Smooth muscle cell (in vitro differentiated cells): ENCODE results near the gene MAD2L2. TPM values are rescaled to one million over a fixed set of nuclear protein-coding genes. Genes with fewer than 3 reads are reported as not detected.
A peak's percentile ranks its signal among the peaks of the same experiment; 100 is the strongest.

Source experiments
- DNase-seq: peaks from one replicate; lab custom pipeline; 2025; ENCODE audit not compliant: unreplicated experiment; lab: John Stamatoyannopoulos, UW
- H2AFZ ChIP-seq: fragments of 200-600 bp; sonication (generic); 2 replicates; pipeline ENCODE4 v1.6.0; 2016; ENCODE audit warnings: antibody characterized with exemption, low read depth, mild to moderate bottlenecking
- H3F3A ChIP-seq: fragments of 200-600 bp; sonication (generic); 2 replicates; pipeline ENCODE4 v1.6.0; 2017; ENCODE audit warnings: antibody characterized with exemption, low read depth
- H3K27ac ChIP-seq: fragments of 200-600 bp; sonication (generic); 2 replicates; pipeline ENCODE4 v1.5.1; 2016; ENCODE audit warnings: low read depth, mild to moderate bottlenecking
- H3K27me3 ChIP-seq: fragments of 200-600 bp; sonication (generic); 2 replicates; pipeline ENCODE4 v1.6.1; 2016; ENCODE audit warnings: low read depth, mild to moderate bottlenecking
- H3K36me3 ChIP-seq: fragments of 200-600 bp; sonication (generic); 2 replicates; pipeline ENCODE4 v1.5.1; 2016; ENCODE audit warnings: low read depth
- H3K4me1 ChIP-seq: fragments of 200-600 bp; sonication (generic); 2 replicates; pipeline ENCODE4 v1.5.1; 2016; ENCODE audit warnings: low read depth
- H3K4me2 ChIP-seq: fragments of 200-600 bp; sonication (generic); 2 replicates; pipeline ENCODE4 v1.6.0; 2016; ENCODE audit warnings: mild to moderate bottlenecking
- H3K4me3 ChIP-seq: fragments of 200-600 bp; sonication (generic); 2 replicates; pipeline ENCODE4 v1.5.1; 2016; ENCODE audit warnings: mild to moderate bottlenecking
- H3K79me2 ChIP-seq: fragments of 200-600 bp; sonication (generic); 2 replicates; pipeline ENCODE4 v1.6.0; 2016; ENCODE audit warnings: low read depth, mild to moderate bottlenecking
- H3K9ac ChIP-seq: fragments of 200-600 bp; sonication (generic); 2 replicates; pipeline ENCODE4 v1.6.0; 2016; ENCODE audit warnings: low read depth
- H3K9me3 ChIP-seq: fragments of 200-600 bp; sonication (generic); replicated peaks from 2 replicates; pipeline ENCODE4 v1.5.1; 2016; ENCODE audit warnings: low read depth
- H4K20me1 ChIP-seq: fragments of 200-600 bp; sonication (generic); 2 replicates; pipeline ENCODE4 v1.6.0; 2016; ENCODE audit warnings: low read depth
- CTCF ChIP-seq: fragments of 200-600 bp; sonication (generic); IDR thresholded peaks from 2 replicates; pipeline ENCODE4 v1.5.1; 2017; ENCODE audit warnings: borderline replicate concordance, mild to moderate bottlenecking, antibody characterized with exemption; ENCODE audit not compliant: insufficient read depth, poor library complexity, severe bottlenecking
- WGBS: methylation state at CpG from one replicate; pipeline ENCODE4 v1.1.7; 2016; ENCODE audit warnings: low lambda C conversion rate; 5-methylcytosine and 5-hydroxymethylcytosine counted together
- polyA plus RNA-seq: library from polyadenylated mRNA; unstranded; fragments of >200 nt; fragmentation: Nextera tagmentation; extraction: Ambion mirVana; gene quantifications from 2 replicates; pipeline ENCODE4 v1.2.1, GENCODE V29; 2016
- total RNA-seq: library from RNA; depleted of rRNA; stranded (reverse); fragments of >200 nt; gene quantifications from 2 replicates; pipeline ENCODE4 v1.2.3, GENCODE V29; 2014

The MAD2L2 gene
- total and polyA plus RNA-seq, 2 experiments from 2014 or later = 46.0 to 87.4 TPM

GRCh38 chr1:11650331-11650991, 30.5 kb downstream of the MAD2L2 start:
- Histone ChIP-seq H3K36me3 (no peaks in the 10 kb centered on the region), H3F3A (no peaks in the 10 kb centered on the region), H3K79me2 (no peaks in the 10 kb centered on the region), H3K4me3 (no peak overlapping the region), H2AFZ (no peak overlapping the region), H3K9me3 (no peaks in the 10 kb centered on the region), H4K20me1 (no peaks in the 10 kb centered on the region), H3K27ac (no peak overlapping the region), H3K9ac (no peak overlapping the region), H3K4me2 (peak overlapping the region; percentile 66), H3K4me1 (peaks cover 3% of the 10 kb centered on the region), H3K27me3 (peaks cover 24% of the 10 kb centered on the region)
- 7% methylated on average over 47 of the region's 47 CpGs for WGBS
- TF ChIP-seq CTCF = peak; percentile 49
- peak; percentile 19 for DNase-seq

- Histone ChIP-seq H3K4me2 (peak overlapping the region; percentile 66), H3K9ac (no peak overlapping the region), H3K4me1 (no peaks in the 10 kb centered on the region), H3K9me3 (no peaks in the 10 kb centered on the region), H3K27me3 (peaks cover 24% of the 10 kb centered on the region), H3K27ac (no peak overlapping the region), H3K4me3 (no peak overlapping the region), H4K20me1 (no peaks in the 10 kb centered on the region), H2AFZ (no peak overlapping the region), H3K36me3 (no peaks in the 10 kb centered on the region), H3F3A (no peaks in the 10 kb centered on the region), H3K79me2 (no peaks in the 10 kb centered on the region)
- no peak for DNase-seq
- WGBS = 74% methylated on average over 21 of the region's 21 CpGs
- no peak for TF ChIP-seq CTCF
Observed at GRCh38 chr1:11649624-11650330, 31.2 kb downstream of the MAD2L2 start.

GRCh38 chr1:11649237-11649623, 31.7 kb downstream of the MAD2L2 start:
- Histone ChIP-seq H3K9me3 (no peaks in the 10 kb centered on the region), H3K27me3 (peaks cover 24% of the 10 kb centered on the region), H3K4me2 (no peak overlapping the region), H3K4me1 (no peaks in the 10 kb centered on the region), H2AFZ (no peak overlapping the region), H4K20me1 (no peaks in the 10 kb centered on the region), H3K79me2 (no peaks in the 10 kb centered on the region), H3F3A (no peaks in the 10 kb centered on the region), H3K4me3 (no peak overlapping the region), H3K9ac (no peak overlapping the region), H3K27ac (no peak overlapping the region), H3K36me3 (no peaks in the 10 kb centered on the region)
- no peak for TF ChIP-seq CTCF
- DNase-seq = no peak
- 44% methylated on average over 9 of the region's 9 CpGs for WGBS
